ENCODE data around the gene DPEP2.
"Not testable (repeated sequence)": the region's sequence is repeated elsewhere in the genome, so short reads cannot be mapped to it uniquely, and the experiment has no call there.

The DPEP2 gene

GRCh38 chr16:67953641-67954375 is 45.5 kb downstream of the DPEP2 start:
- DNase-seq, result no peak

- no peak for DNase-seq
These were observed 47.8 kb downstream of the DPEP2 start for GRCh38 chr16:67951485-67951884.

- no peak for DNase-seq
These were observed 48.9 kb downstream of the DPEP2 start for GRCh38 chr16:67950335-67950843.

- no peak for DNase-seq
These were observed 49.6 kb downstream of the DPEP2 start for GRCh38 chr16:67949645-67950044.

- DNase-seq, result no peak
These were observed 51.3 kb downstream of the DPEP2 start for GRCh38 chr16:67948015-67948414.

GRCh38 chr16:67946966-67947558 is 52.2 kb downstream of the DPEP2 start:
- no peak for DNase-seq

GRCh38 chr16:67946128-67946569 is 53.1 kb downstream of the DPEP2 start:
- no peak for DNase-seq

- DNase-seq, result no peak
These were observed 53.8 kb downstream of the DPEP2 start for GRCh38 chr16:67945392-67945933.

- no peak for DNase-seq
These were observed 54.4 kb downstream of the DPEP2 start for GRCh38 chr16:67944690-67945391.

- no peak for DNase-seq
These were observed 55.4 kb downstream of the DPEP2 start, which contains the start of gene LCAT for GRCh38 chr16:67943619-67944504. LCAT (minus strand) TSS chr16:67944120; CDS start chr16:67944101, 19 bp downstream.

GRCh38 chr16:67943256-67943618 is 56.0 kb downstream of the DPEP2 start:
- DNase-seq, result no peak

GRCh38 chr16:67942510-67943255 is 56.6 kb downstream of the DPEP2 start:
- no peak for DNase-seq

GRCh38 chr16:67942200-67942509 is 57.1 kb downstream of the DPEP2 start:
- DNase-seq, result no peak

- DNase-seq, result no peak
These were observed 57.6 kb downstream of the DPEP2 start for GRCh38 chr16:67941469-67942199.

GRCh38 chr16:67940446-67941089 is 58.7 kb downstream of the DPEP2 start:
- no peak for DNase-seq

- no peak for DNase-seq
These were observed 59.5 kb downstream of the DPEP2 start for GRCh38 chr16:67939507-67940445.

GRCh38 chr16:67937713-67938112 is 61.6 kb downstream of the DPEP2 start:
- not testable (repeated sequence) for DNase-seq

Data from NCI-H1436 (cell line).